Natural killer cell (primary cell): Measurements from ENCODE around the gene NPLOC4. TPM values are rescaled to one million over a fixed set of nuclear protein-coding genes. Genes with fewer than 3 reads are reported as not detected.

Experiments
- ATAC-seq, 3 donors: fragments of 150-1000 bp in 2 of 3; fragments of 200-7000 bp in 1 of 3; cut with Tn5 transposase; 1 replicate in 1 of 3; 2 replicates in 2 of 3; pipeline ENCODE4 v1.10.0; 2021; ENCODE audit warnings: mild to moderate bottlenecking in 2 of 3, moderate library complexity in 2 of 3
- DNase-seq, 2 donors: peaks; one replicate each; pipeline versions ENCODE4 v3.0.0 to v3.0.0-alpha.2; 2013 to 2021; ENCODE audit warnings: mixed read lengths in 1 of 2
- H3K27ac ChIP-seq: one replicate; pipeline ENCODE4 v1.5.1; 2013; ENCODE audit warnings: mild to moderate bottlenecking, low read length
- H3K27me3 ChIP-seq: one replicate; pipeline ENCODE4 v1.6.1; 2013; ENCODE audit warnings: low read length; ENCODE audit not compliant: control insufficient read depth, insufficient read depth
- H3K36me3 ChIP-seq: one replicate; pipeline ENCODE4 v1.6.1; 2013; ENCODE audit warnings: low read length; ENCODE audit not compliant: control insufficient read depth, insufficient read depth
- H3K4me1 ChIP-seq: one replicate; pipeline ENCODE4 v1.6.1; 2013; ENCODE audit warnings: low read length; ENCODE audit not compliant: control insufficient read depth, insufficient read depth
- H3K4me3 ChIP-seq: one replicate; pipeline ENCODE4 v1.5.1; 2013; ENCODE audit warnings: low read length
- H3K9me3 ChIP-seq: one replicate; pipeline ENCODE4 v1.6.1; 2013; ENCODE audit warnings: low read length; ENCODE audit not compliant: control insufficient read depth, insufficient read depth
- H3K27ac Mint-ChIP-seq, 2 donors: one replicate each; pipeline ENCODE4 v1.8.0; 2022; ENCODE audit warnings: mild to moderate bottlenecking in 2 of 2, mixed read lengths in 2 of 2, moderate library complexity in 1 of 2
- H3K27me3 Mint-ChIP-seq, 2 donors: one replicate each; pipeline ENCODE4 v1.8.0; 2022; ENCODE audit warnings: low read depth in 2 of 2, mixed read lengths in 2 of 2
- H3K36me3 Mint-ChIP-seq: one replicate; pipeline ENCODE4 v1.8.0; 2022; ENCODE audit warnings: mixed read lengths
- H3K4me1 Mint-ChIP-seq, 2 donors: one replicate each; pipeline ENCODE4 v1.8.0; 2022; ENCODE audit warnings: mixed read lengths in 2 of 2
- H3K4me3 Mint-ChIP-seq: one replicate; pipeline ENCODE4 v1.8.0; 2022; ENCODE audit warnings: mild to moderate bottlenecking, moderate library complexity, mixed read lengths
- H3K9me3 Mint-ChIP-seq, 2 donors: one replicate each; pipeline ENCODE4 v1.8.0; 2022; ENCODE audit warnings: mixed read lengths in 2 of 2
- WGBS: methylation state at CpG from one replicate; pipeline ENCODE4 v1.1.7; 2013; ENCODE audit warnings: missing lambda C conversion rate; ENCODE audit not compliant: insufficient coverage; 5-methylcytosine and 5-hydroxymethylcytosine counted together
- intact Hi-C: fragments of 100-400 bp; cut with micrococcal nuclease; formaldehyde crosslinking; loops from one replicate; pipeline ENCODE4 v1.14.2; 2022
- total RNA-seq, 4 donors: library from RNA; stranded (reverse); fragments of 120-200 nt in 1 of 4; gene quantifications; one replicate each; pipeline versions ENCODE4 v1.2.3 to v1.2.4, GENCODE V29; 2013 to 2022
- TF ChIP-seq, protein P1 (sequence below): fragments of 200-600 bp; IDR thresholded peaks from one replicate; pipeline ENCODE4 v1.8.0; 2022; ENCODE audit warnings: antibody characterized with exemption

NPLOC4 gene
- total RNA-seq, 3 donors from 2014 or later (not counting 1 experiment from before 2014, with no cell fraction given): 96.2 to 117 (median 99.1) TPM

DNA sequence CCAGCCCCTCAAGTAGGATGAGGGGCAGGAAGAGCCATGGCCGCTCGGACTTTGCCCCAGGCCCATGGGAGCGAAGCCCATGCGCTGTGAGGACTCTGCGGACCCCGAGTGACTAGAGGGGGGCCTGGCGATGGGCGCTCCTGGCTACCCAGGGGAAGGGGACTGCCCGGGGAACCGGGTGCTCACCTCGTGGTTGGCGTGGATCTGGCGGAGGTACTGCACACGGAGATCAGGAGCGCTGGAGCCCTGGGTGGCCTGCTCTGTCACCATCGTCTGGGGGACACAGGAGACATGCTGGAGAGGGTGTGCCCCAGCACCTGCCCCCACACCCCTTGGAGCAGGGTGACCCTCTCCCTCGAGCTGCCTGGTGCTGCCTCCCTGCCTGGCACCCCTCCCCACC is 95.8 kb downstream of the NPLOC4 start:
- H3K27ac ChIP-seq: no peak overlapping the region
- H3K27me3 ChIP-seq: peaks cover 15% of the 10 kb centered on the region
- ATAC-seq (no peak), DNase-seq (no peak)
- no peaks in the 10 kb centered on the region for H3K9me3 Mint-ChIP-seq
- H3K36me3 ChIP-seq: peaks cover 42% of the 10 kb centered on the region
- H3K4me3 Mint-ChIP-seq: no peak overlapping the region
- H3K27ac Mint-ChIP-seq: no peak overlapping the region
- intact Hi-C loops: no loop called here
- peaks cover 16% of the 10 kb centered on the region for H3K4me1 ChIP-seq
- H3K4me1 Mint-ChIP-seq: no peaks in the 10 kb centered on the region
- H3K36me3 Mint-ChIP-seq: no peaks in the 10 kb centered on the region
- H3K4me3 ChIP-seq: no peak overlapping the region
- H3K27me3 Mint-ChIP-seq: peaks cover 0 to 11% of the 10 kb centered on the region in 2 donors
- no peaks in the 10 kb centered on the region for H3K9me3 ChIP-seq
- 95% methylated on average over 17 of the region's 17 CpGs for WGBS
- TF ChIP-seq, protein P1, sequence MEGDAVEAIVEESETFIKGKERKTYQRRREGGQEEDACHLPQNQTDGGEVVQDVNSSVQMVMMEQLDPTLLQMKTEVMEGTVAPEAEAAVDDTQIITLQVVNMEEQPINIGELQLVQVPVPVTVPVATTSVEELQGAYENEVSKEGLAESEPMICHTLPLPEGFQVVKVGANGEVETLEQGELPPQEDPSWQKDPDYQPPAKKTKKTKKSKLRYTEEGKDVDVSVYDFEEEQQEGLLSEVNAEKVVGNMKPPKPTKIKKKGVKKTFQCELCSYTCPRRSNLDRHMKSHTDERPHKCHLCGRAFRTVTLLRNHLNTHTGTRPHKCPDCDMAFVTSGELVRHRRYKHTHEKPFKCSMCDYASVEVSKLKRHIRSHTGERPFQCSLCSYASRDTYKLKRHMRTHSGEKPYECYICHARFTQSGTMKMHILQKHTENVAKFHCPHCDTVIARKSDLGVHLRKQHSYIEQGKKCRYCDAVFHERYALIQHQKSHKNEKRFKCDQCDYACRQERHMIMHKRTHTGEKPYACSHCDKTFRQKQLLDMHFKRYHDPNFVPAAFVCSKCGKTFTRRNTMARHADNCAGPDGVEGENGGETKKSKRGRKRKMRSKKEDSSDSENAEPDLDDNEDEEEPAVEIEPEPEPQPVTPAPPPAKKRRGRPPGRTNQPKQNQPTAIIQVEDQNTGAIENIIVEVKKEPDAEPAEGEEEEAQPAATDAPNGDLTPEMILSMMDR: no peak

DNA sequence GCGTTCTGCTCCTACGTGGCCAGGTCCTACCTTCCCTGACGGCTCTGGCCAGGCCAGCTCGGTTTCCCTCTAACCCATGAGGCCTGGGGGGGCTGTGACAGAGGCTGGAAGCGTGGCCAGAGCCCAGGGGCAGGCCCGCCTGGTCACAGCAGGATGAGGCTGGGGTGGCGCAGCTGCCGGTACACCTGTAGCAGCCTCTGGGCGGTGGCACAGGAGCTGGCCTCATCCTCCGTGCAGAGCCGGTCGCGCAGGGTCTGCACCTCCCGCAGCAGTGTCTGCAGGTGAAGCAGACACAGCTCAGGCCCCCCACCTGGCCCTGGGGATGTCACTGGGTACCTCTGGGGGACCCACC is 96.3 kb downstream of the NPLOC4 start:
- peaks cover 16% of the 10 kb centered on the region for H3K27me3 ChIP-seq
- no peaks in the 10 kb centered on the region for H3K4me1 Mint-ChIP-seq
- no peak overlapping the region for H3K4me3 Mint-ChIP-seq
- peaks cover 37% of the 10 kb centered on the region for H3K36me3 ChIP-seq
- no peak overlapping the region for H3K27ac Mint-ChIP-seq
- H3K9me3 Mint-ChIP-seq: no peaks in the 10 kb centered on the region
- TF ChIP-seq, protein P1: no peak
- no peaks in the 10 kb centered on the region for H3K9me3 ChIP-seq
- intact Hi-C loops: no loop called here
- no peak overlapping the region for H3K4me3 ChIP-seq
- WGBS: 97% methylated on average over 14 of the region's 14 CpGs
- ATAC-seq: no peak
- no peaks in the 10 kb centered on the region for H3K36me3 Mint-ChIP-seq
- H3K4me1 ChIP-seq: peaks cover 17% of the 10 kb centered on the region
- DNase-seq: no peak
- H3K27ac ChIP-seq: no peak overlapping the region
- H3K27me3 Mint-ChIP-seq: peaks cover 0 to 15% of the 10 kb centered on the region in 2 donors

DNA sequence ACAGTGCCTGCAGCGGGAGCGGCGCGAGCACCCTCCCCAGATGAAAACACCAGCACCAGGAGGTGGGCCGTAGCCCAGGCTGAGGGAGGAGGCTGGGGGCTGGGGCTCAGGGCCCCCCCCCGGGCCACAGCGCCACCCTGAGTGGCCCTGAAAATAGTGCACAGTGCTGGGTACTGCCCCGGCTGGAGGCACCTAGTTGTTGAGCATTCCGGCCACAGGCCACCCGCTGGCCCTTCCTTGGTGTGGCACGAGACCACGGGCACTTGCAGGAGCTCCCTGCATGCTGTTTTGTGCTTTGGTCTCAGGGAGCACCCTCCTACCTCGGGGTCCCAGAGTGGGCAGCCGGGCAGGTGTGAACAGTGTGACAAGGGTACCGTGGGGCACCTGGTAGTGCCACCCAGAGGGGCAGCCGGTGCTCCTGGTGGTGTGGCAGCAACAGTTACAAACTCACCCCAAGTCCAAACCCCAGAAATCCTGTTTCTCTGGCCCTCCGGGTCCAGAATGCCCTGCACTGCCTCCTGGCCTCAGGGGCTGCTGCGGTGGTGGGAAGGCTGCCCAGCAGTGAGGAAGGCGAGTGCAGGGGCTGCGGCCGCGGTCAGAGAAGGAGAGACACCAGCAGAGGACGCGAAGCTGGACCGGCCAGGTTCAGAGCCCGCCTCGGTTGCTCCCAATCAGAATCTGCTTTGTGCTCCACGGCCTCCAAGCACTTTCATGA is 96.8 kb downstream of the NPLOC4 start:
- intact Hi-C loops: no loop called here
- no peak for ATAC-seq
- Histone ChIP-seq H3K4me3 (no peak overlapping the region), H3K27ac (no peak overlapping the region), H3K9me3 (no peaks in the 10 kb centered on the region), H3K36me3 (peaks cover 32% of the 10 kb centered on the region), H3K4me1 (peaks cover 17% of the 10 kb centered on the region), H3K27me3 (peaks cover 16% of the 10 kb centered on the region)
- H3K4me3 Mint-ChIP-seq: no peak overlapping the region
- TF ChIP-seq, protein P1: no peak
- no peaks in the 10 kb centered on the region for H3K36me3 Mint-ChIP-seq
- H3K9me3 Mint-ChIP-seq: no peaks in the 10 kb centered on the region
- no peaks in the 10 kb centered on the region for H3K4me1 Mint-ChIP-seq
- H3K27ac Mint-ChIP-seq: no peak overlapping the region
- 93% methylated on average over 28 of the region's 28 CpGs for WGBS
- no peak for DNase-seq
- H3K27me3 Mint-ChIP-seq: peaks cover 0 to 15% of the 10 kb centered on the region in 2 donors

DNA sequence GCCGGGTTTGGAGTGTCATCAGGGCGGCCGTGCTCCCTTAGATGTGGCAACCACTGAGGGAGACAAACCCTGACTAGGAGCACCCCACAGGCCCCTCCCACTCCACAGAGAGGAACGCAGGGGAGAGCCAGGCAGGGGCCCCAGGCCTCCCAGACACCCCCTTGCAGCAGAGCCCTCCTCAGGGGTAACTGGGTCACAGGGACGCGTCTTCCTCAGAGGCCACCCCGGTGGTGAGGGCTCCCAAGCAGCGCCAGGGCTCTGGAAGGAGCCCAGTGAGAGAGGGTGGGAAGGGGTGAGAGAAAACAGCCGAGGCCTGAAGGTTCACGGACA is 97.4 kb downstream of the NPLOC4 start:
- no peak overlapping the region for H3K4me3 ChIP-seq
- no peaks in the 10 kb centered on the region for H3K9me3 ChIP-seq
- ATAC-seq: no peak
- H3K4me1 ChIP-seq: peaks cover 22% of the 10 kb centered on the region
- peaks cover 0 to 15% of the 10 kb centered on the region in 2 donors for H3K27me3 Mint-ChIP-seq
- no peaks in the 10 kb centered on the region for H3K4me1 Mint-ChIP-seq
- H3K27ac ChIP-seq: no peak overlapping the region
- no peak overlapping the region for H3K4me3 Mint-ChIP-seq
- TF ChIP-seq, protein P1: no peak
- DNase-seq: no peak
- peaks cover 19% of the 10 kb centered on the region for H3K27me3 ChIP-seq
- H3K27ac Mint-ChIP-seq: no peak overlapping the region
- H3K9me3 Mint-ChIP-seq: no peaks in the 10 kb centered on the region
- H3K36me3 Mint-ChIP-seq: no peaks in the 10 kb centered on the region
- peaks cover 28% of the 10 kb centered on the region for H3K36me3 ChIP-seq
- intact Hi-C loops: no loop called here
- WGBS: 82% methylated on average over 10 of the region's 10 CpGs
